GM12878 (cell line): ENCODE measurements around the gene UPF1. TPM values are rescaled to one million over a fixed set of nuclear protein-coding genes. Genes with fewer than 3 reads are reported as not detected.

ENCODE experiments used
- ATAC-seq: fragments of 200-7000 bp; cut with Tn5 transposase; 3 replicates; pipeline ENCODE4 v1.9.1; 2020; ENCODE audit warnings: mild to moderate bottlenecking, moderate library complexity
- BruUV-seq: library from RNA; stranded (reverse); fragments of 400-500 nt; replicated peaks from 2 replicates; lab custom pipeline; 2021; lab: Mats Ljungman, UMichigan
- CTCF ChIA-PET: fragments of 300-600 bp; sonication (Branson Sonifier 250); formaldehyde crosslinking; extraction: SDS; loops from one replicate; lab custom pipeline; 2021; ENCODE audit warnings: inconsistent platforms; lab: Yijun Ruan, JAX
- POLR2A ChIA-PET: fragments of 350-600 bp; formaldehyde crosslinking; extraction: SDS; loops from one replicate; lab custom pipeline; 2021; ENCODE audit warnings: inconsistent platforms; lab: Charles Lee
- RAD21 ChIA-PET: fragments of 300-600 bp; sonication (Branson Sonifier 250); formaldehyde crosslinking; loops from one replicate; lab custom pipeline; 2023; ENCODE audit warnings: antibody characterized with exemption; ENCODE audit not compliant: unreplicated experiment; lab: Charles Lee
- SMC1A ChIA-PET: fragments of 300-600 bp; sonication (Branson Sonifier 250); formaldehyde crosslinking; loops from one replicate; lab custom pipeline; 2023; ENCODE audit not compliant: unreplicated experiment, uncharacterized antibody; lab: Charles Lee
- DNase-seq: peaks from one replicate; pipeline ENCODE4 v3.0.0-alpha.2; 2011; ENCODE audit warnings: low read depth, low spot score
- FAIRE-seq: peaks from 3 replicates; lab custom pipeline; 2011; peaks lifted over from hg19 to GRCh38; lab: Jason Lieb, UNC
- H2AFZ ChIP-seq: 2 replicates; pipeline ENCODE4 v1.6.0; 2011; ENCODE audit warnings: low read depth, low read length, control low read depth; ENCODE audit not compliant: control insufficient read depth
- H3K27ac ChIP-seq: 2 replicates; pipeline ENCODE4 v1.5.1; 2011; ENCODE audit warnings: control low read depth; ENCODE audit not compliant: control insufficient read depth, insufficient read depth
- H3K27me3 ChIP-seq, 2 experiments: replicated peaks in 1 of 2; 2 replicates each; pipeline versions ENCODE4 v1.6.0 to v1.6.1; 2011; ENCODE audit warnings: low read length in 1 of 2; ENCODE audit not compliant: control insufficient read depth in 2 of 2, insufficient read depth in 2 of 2
- H3K36me3 ChIP-seq, 2 experiments: 2 replicates each; pipeline ENCODE4 v1.5.1; 2011; ENCODE audit warnings: low read length in 1 of 2; ENCODE audit not compliant: control insufficient read depth in 2 of 2, insufficient read depth in 2 of 2
- H3K4me1 ChIP-seq: 2 replicates; pipeline ENCODE4 v1.6.1; 2011; ENCODE audit warnings: mild to moderate bottlenecking, low read length, moderate library complexity, mixed read lengths; ENCODE audit not compliant: control insufficient read depth, insufficient read depth
- H3K4me2 ChIP-seq: 2 replicates; pipeline ENCODE4 v1.6.0; 2011; ENCODE audit warnings: control low read depth; ENCODE audit not compliant: control insufficient read depth, insufficient read depth
- H3K4me3 ChIP-seq: fragments of 200-600 bp; sonication (generic); 2 replicates; pipeline ENCODE4 v1.5.1; 2016
- H3K79me2 ChIP-seq: 2 replicates; pipeline ENCODE4 v1.6.0; 2011; ENCODE audit warnings: low read length; ENCODE audit not compliant: control insufficient read depth, insufficient read depth
- H3K9ac ChIP-seq: 2 replicates; pipeline ENCODE4 v1.8.0; 2011; ENCODE audit warnings: low read length, control low read depth, mixed read lengths; ENCODE audit not compliant: control insufficient read depth, insufficient read depth
- H3K9me3 ChIP-seq: replicated peaks from 3 replicates; pipeline ENCODE4 v1.5.1; 2011; ENCODE audit warnings: mild to moderate bottlenecking, low read length; ENCODE audit not compliant: control insufficient read depth, insufficient read depth
- H4K20me1 ChIP-seq: 2 replicates; pipeline ENCODE4 v1.6.0; 2011; ENCODE audit not compliant: control insufficient read depth, insufficient read depth
- ATF7 ChIP-seq: fragments of 450-650 bp; IDR thresholded peaks from 2 replicates; pipeline ENCODE4 v1.6.1; 2016; ENCODE audit warnings: low read depth, mild to moderate bottlenecking
- IKZF1 ChIP-seq: fragments of 450-650 bp; conservative IDR thresholded peaks from 2 replicates; pipeline ENCODE4 v1.6.1; 2017; ENCODE audit warnings: antibody characterized with exemption, mild to moderate bottlenecking
- IRF5 ChIP-seq: fragments of 450-650 bp; IDR thresholded peaks from 2 replicates; pipeline ENCODE4 v1.6.1; 2017; ENCODE audit warnings: borderline replicate concordance
- NFIC ChIP-seq: IDR thresholded peaks from 2 replicates; pipeline ENCODE4 v1.6.1; 2012; ENCODE audit warnings: low read depth, mild to moderate bottlenecking, inconsistent platforms, low read length, moderate library complexity
- NR2F1 ChIP-seq: fragments of 450-650 bp; conservative IDR thresholded peaks from 2 replicates; pipeline ENCODE4 v1.6.1; 2017; ENCODE audit warnings: mild to moderate bottlenecking
- PML ChIP-seq: IDR thresholded peaks from 2 replicates; pipeline ENCODE4 v1.6.1; 2012; ENCODE audit warnings: low read length, inconsistent platforms
- TCF3 ChIP-seq: IDR thresholded peaks from 2 replicates; pipeline ENCODE4 v1.6.1; 2012; ENCODE audit warnings: low read depth, mild to moderate bottlenecking, low read length, borderline replicate concordance; ENCODE audit not compliant: insufficient read depth
- ZNF207 ChIP-seq: fragments of 450-650 bp; IDR thresholded peaks from 2 replicates; pipeline ENCODE4 v1.6.1; 2014; ENCODE audit warnings: antibody characterized with exemption, mild to moderate bottlenecking, borderline replicate concordance
- WGBS: methylation state at CpG from one replicate; pipeline ENCODE4 v1.1.6; 2016; ENCODE audit warnings: low lambda C conversion rate; ENCODE audit not compliant: insufficient replicate concordance, insufficient coverage; ENCODE audit errors: missing lambda C conversion rate; 5-methylcytosine and 5-hydroxymethylcytosine counted together
- in situ Hi-C: fragments of 300-500 bp; cut with MboI; formaldehyde crosslinking; loops from 9 replicates; pipeline ENCODE4 v1.14.3; 2018; ENCODE audit warnings: mixed read lengths
- intact Hi-C: fragments of 100-400 bp; cut with micrococcal nuclease; formaldehyde crosslinking; loops from one replicate; pipeline ENCODE4 v1.14.2; 2022; ENCODE audit not compliant: unreplicated experiment
- polyA plus RNA-seq, 11 experiments: library from polyadenylated mRNA; depleted of rRNA in 4 of 11; unstranded in 6 of 11; stranded (reverse) in 5 of 11; fragments of >200 nt; fragmentation: Nextera tagmentation in 4 of 11; fragmentation: Illumina TruSeq in 1 of 11; extraction: Ambion mirVana in 4 of 11; extraction: Trizol in 1 of 11; gene quantifications; 1 replicate in 1 of 11; 2 replicates in 10 of 11; pipeline versions ENCODE4 v1.2.1 to v1.2.3, GENCODE V29; 2011 to 2016; ENCODE audit warnings: inconsistent platforms in 2 of 11, missing spikeins in 2 of 11, low read depth in 1 of 11
- total RNA-seq, 4 experiments: library from RNA; depleted of rRNA in 3 of 4; stranded (reverse); fragments of >200 nt in 3 of 4; fragmentation: Illumina TruSeq in 1 of 4; extraction: Trizol in 1 of 4; gene quantifications; 2 replicates each; pipeline versions ENCODE4 v1.2.1 to v1.2.3, GENCODE V29; 2013 to 2021

Gene UPF1
- total and polyA plus RNA-seq, 10 of the 15 experiments (the other 5 are each of a cell fraction or from before 2014, with no cell fraction given), result 0.58 to 80.9 (median 18.7) TPM

- ChIA-PET RAD21 (no interaction called here), SMC1A (no interaction called here), POLR2A (no interaction called here), CTCF (interaction anchor here (2.7 kb wide), 1 partner anchor 13 kb away, joined by 7 read pairs; no protein-coding TSS in a partner anchor)
- DNase-seq, result no peak
- no peak overlapping the region for H3K4me2 ChIP-seq
- H3K9me3 ChIP-seq, result no peaks in the 10 kb centered on the region
- peaks cover 27 to 81% of the 10 kb centered on the region in 2 experiments for H3K36me3 ChIP-seq
- no TSS peak for BruUV-seq
- 72% methylated on average over 11 of the region's 11 CpGs for WGBS
- H3K27me3 ChIP-seq, result no peaks in the 10 kb centered on the region
- peaks cover 17% of the 10 kb centered on the region for H3K4me1 ChIP-seq
- intact Hi-C loops (no loop called here), in situ Hi-C loops (loop anchor here (25.0 kb wide), 1 partner anchor 398 kb away; no protein-coding TSS in a partner anchor)
- no peak overlapping the region for H3K9ac ChIP-seq
- H3K79me2 ChIP-seq, result no peaks in the 10 kb centered on the region
- no peak for FAIRE-seq
- no peak for ATAC-seq
- no peak overlapping the region; the same call in 1 of the 2 replicates for H3K27ac ChIP-seq
- H2AFZ ChIP-seq, result no peak overlapping the region
- no peak overlapping the region for H3K4me3 ChIP-seq
- peaks cover 6% of the 10 kb centered on the region; the same call in 1 of the 2 replicates for H4K20me1 ChIP-seq
- TF ChIP-seq ZNF207, result no peak
- no peak for TF ChIP-seq TCF3
- TF ChIP-seq PML, result no peak
- TF ChIP-seq ATF7, result no peak
Measured at GRCh38 chr19:18860302-18860700, 28.5 kb downstream of the UPF1 start.

GRCh38 chr19:18860725-18861124 is 29.0 kb downstream of the UPF1 start:
- CTCF ChIA-PET, result interaction anchor here (2.7 kb wide), 1 partner anchor 14 kb away, joined by 7 read pairs; no protein-coding TSS in a partner anchor
- Histone ChIP-seq H3K4me3 (no peak overlapping the region), H3K79me2 (no peaks in the 10 kb centered on the region), H3K9me3 (no peaks in the 10 kb centered on the region), H3K27ac (no peak overlapping the region; the same call in 1 of the 2 replicates), H4K20me1 (peaks cover 8% of the 10 kb centered on the region), H3K36me3 (peaks cover 30 to 81% of the 10 kb centered on the region in 2 experiments), H3K9ac (peak overlapping the region; percentile 37), H3K4me2 (no peak overlapping the region), H3K27me3 (no peaks in the 10 kb centered on the region), H2AFZ (no peak overlapping the region), H3K4me1 (peaks cover 17% of the 10 kb centered on the region)
- intact Hi-C loops (no loop called here), in situ Hi-C loops (loop anchor here (25.0 kb wide), 1 partner anchor 398 kb away; no protein-coding TSS in a partner anchor)
- no peak for FAIRE-seq
- ATAC-seq, result no peak
- POLR2A ChIA-PET, result no interaction called here
- WGBS, result 92% methylated on average over 17 of the region's 17 CpGs
- TF ChIP-seq NR2F1 (peak; percentile 47; the same call in 1 of the 2 replicates), IRF5 (no peak), IKZF1 (no peak), NFIC (no peak)
- SMC1A ChIA-PET, result no interaction called here
- BruUV-seq, result no TSS peak
- DNase-seq, result no peak
- RAD21 ChIA-PET, result no interaction called here
